Panc1 (cell line): Measurements from ENCODE around the gene EEF1E1.

Experiments used
- POLR2AphosphoS5 ChIP-seq: IDR thresholded peaks from 2 replicates; pipeline ENCODE4 v1.6.1; 2012; ENCODE audit warnings: mild to moderate bottlenecking, low read depth, low read length, moderate library complexity
- TCF7L2 ChIP-seq: IDR thresholded peaks from 2 replicates; pipeline ENCODE4 v1.6.1; 2011; ENCODE audit warnings: mild to moderate bottlenecking, low read depth, low read length, inconsistent platforms
- TF ChIP-seq, protein P1 (sequence below): fragments of 450-650 bp; IDR thresholded peaks from 2 replicates; pipeline ENCODE4 v1.5.1; 2017; ENCODE audit warnings: mild to moderate bottlenecking

DNA sequence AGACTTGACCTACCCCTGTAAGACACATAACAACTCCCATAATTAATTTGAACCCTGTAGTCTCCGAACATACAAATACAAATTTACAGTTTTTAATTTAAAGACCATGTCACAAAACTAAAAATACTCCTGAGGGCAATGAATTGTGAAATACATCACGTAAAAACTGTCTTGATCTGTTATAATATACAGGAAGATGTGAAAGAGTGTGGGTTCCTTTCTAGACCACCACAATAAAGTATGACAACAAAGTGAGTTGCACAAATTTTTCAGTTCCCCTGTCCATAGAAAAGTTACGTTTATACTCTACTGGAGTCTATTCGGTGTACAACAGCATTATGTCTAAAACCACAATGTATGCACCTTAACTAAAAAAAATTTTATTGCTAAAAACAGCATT lies 27.2 kb downstream of the EEF1E1 start:
- TF ChIP-seq, protein P1, sequence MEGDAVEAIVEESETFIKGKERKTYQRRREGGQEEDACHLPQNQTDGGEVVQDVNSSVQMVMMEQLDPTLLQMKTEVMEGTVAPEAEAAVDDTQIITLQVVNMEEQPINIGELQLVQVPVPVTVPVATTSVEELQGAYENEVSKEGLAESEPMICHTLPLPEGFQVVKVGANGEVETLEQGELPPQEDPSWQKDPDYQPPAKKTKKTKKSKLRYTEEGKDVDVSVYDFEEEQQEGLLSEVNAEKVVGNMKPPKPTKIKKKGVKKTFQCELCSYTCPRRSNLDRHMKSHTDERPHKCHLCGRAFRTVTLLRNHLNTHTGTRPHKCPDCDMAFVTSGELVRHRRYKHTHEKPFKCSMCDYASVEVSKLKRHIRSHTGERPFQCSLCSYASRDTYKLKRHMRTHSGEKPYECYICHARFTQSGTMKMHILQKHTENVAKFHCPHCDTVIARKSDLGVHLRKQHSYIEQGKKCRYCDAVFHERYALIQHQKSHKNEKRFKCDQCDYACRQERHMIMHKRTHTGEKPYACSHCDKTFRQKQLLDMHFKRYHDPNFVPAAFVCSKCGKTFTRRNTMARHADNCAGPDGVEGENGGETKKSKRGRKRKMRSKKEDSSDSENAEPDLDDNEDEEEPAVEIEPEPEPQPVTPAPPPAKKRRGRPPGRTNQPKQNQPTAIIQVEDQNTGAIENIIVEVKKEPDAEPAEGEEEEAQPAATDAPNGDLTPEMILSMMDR = no peak
- TF ChIP-seq TCF7L2 = no peak
- no peak for TF ChIP-seq POLR2AphosphoS5
